ENCODE results near the gene EPO.
A peak's percentile ranks its signal among the peaks of the same experiment; 100 is the strongest.
"Not testable (repeated sequence)": the region's sequence is repeated elsewhere in the genome, so short reads cannot be mapped to it uniquely, and the experiment has no call there.

Gene EPO

DNA sequence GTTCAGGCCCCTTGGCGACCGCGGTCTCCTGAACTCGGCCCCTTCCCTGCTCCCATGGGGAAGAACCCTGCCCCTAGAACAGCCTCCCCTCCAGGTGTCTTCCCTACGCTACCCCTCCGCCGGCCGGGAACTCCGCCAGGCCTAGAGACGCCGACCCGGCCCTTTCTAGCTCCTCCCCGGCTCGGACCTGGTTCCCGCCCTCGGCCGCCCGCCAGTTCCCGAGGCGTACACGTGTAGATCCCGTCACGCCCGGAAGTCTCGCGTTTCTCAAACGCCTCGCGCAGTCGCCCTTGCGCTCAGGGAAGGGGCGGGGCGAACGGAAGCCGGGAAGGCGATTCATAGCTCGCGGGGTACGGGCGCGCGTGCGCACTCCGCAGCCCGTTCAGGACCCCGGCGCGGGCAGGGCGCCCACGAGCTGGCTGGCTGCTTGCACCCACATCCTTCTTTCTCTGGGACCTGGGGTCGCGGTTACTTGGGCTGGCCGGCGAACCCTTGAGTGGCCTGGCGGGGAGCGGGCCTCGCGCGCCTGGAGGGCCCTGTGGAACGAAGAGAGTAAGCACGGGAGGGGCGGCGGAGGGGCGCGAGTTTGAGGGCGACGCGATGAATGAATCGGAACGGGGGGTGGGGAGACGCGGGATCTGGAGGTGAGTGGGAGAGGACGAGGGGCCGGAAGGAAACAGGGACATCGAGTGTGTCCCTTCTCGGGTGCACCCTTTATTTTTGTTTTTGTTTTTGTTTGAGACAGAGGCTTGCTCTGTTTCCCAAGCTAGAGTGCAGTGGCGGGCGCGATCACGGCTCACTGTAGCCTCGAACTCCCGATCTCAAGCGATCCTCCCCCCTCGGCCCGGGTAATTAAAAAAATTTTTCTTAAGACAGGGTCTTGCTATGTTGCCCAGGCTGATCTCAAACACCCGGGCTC is 14.3 kb upstream of the EPO start, which contains the start of gene POP7:
Gene POP7 (plus strand): TSS at position 369 of the 919 bp plus-strand sequence. CDS start 710 bp downstream, outside the sequence.
- DNase-seq, result peak; percentile 90

DNA sequence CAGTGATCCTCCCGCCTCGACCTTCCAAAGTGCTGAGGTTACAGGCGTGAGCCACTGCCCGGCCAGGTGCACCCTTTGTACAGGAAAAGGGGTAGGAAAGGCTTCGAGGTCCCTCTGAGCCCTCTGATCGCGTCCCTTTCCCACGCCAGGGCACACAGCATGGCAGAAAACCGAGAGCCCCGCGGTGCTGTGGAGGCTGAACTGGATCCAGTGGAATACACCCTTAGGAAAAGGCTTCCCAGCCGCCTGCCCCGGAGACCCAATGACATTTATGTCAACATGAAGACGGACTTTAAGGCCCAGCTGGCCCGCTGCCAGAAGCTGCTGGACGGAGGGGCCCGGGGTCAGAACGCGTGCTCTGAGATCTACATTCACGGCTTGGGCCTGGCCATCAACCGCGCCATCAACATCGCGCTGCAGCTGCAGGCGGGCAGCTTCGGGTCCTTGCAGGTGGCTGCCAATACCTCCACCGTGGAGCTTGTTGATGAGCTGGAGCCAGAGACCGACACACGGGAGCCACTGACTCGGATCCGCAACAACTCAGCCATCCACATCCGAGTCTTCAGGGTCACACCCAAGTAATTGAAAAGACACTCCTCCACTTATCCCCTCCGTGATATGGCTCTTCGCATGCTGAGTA is 13.5 kb upstream of the EPO start:
- no peak for DNase-seq

- DNase-seq, result no peak
These were observed 11.9 kb upstream of the EPO start for GRCh38 chr7:100708395-100708794.

- DNase-seq, result no peak
These were observed 9.8 kb upstream of the EPO start for GRCh38 chr7:100710452-100710851.

- no peak for DNase-seq
These were observed 8.9 kb upstream of the EPO start for GRCh38 chr7:100711369-100711768.

DNA sequence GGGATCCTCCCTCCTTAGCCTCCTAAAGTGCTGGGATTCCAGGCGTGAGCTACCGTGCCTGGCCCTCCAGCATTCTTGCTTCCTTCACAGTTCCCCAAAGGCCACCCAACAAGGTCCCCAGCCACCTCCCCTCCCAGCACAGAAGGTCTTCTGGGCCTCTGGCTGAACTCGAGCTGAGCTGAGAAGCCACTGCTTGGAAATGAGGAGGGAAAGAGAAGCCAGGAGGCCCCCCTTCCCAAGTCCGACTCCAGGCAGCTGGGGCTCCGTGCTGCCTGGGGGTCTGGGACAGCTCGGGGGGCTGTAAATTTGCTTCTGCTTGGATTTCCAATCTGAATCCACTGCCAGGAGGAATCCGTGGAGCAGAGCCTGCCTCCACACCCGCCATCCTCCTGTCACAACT is 5.5 kb upstream of the EPO start:
- no peak for DNase-seq

DNA sequence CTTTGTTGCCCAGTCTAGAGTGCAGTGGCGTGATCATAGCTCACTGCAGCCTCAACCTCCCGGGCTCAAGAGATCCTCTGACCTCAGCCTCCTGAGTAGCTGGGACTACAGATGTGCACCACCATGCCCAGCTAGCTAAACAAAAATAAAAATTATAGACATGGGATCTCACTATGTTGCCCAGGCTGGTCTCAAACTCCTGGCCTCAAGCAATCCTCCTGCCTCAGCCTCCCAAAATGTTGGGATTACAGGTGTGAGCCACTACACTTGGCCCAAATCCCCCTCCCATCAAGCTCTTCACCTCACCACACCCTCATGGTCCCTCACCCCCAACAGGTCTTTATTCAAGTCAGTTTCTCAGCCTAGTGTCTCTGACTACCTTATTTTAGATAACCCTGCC is 3.2 kb upstream of the EPO start:
- DNase-seq, result not testable (repeated sequence)

GRCh38 chr7:100719523-100720278 is 567 bp upstream of the EPO start:
- no peak for DNase-seq

DNA sequence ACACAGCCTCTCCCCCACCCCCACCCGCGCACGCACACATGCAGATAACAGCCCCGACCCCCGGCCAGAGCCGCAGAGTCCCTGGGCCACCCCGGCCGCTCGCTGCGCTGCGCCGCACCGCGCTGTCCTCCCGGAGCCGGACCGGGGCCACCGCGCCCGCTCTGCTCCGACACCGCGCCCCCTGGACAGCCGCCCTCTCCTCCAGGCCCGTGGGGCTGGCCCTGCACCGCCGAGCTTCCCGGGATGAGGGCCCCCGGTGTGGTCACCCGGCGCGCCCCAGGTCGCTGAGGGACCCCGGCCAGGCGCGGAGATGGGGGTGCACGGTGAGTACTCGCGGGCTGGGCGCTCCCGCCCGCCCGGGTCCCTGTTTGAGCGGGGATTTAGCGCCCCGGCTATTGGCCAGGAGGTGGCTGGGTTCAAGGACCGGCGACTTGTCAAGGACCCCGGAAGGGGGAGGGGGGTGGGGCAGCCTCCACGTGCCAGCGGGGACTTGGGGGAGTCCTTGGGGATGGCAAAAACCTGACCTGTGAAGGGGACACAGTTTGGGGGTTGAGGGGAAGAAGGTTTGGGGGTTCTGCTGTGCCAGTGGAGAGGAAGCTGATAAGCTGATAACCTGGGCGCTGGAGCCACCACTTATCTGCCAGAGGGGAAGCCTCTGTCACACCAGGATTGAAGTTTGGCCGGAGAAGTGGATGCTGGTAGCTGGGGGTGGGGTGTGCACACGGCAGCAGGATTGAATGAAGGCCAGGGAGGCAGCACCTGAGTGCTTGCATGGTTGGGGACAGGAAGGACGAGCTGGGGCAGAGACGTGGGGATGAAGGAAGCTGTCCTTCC is 620 bp downstream of the EPO start:
- no peak for DNase-seq

- no peak for DNase-seq
These were observed 1.2 kb downstream of the EPO start for GRCh38 chr7:100721505-100721812.

DNA sequence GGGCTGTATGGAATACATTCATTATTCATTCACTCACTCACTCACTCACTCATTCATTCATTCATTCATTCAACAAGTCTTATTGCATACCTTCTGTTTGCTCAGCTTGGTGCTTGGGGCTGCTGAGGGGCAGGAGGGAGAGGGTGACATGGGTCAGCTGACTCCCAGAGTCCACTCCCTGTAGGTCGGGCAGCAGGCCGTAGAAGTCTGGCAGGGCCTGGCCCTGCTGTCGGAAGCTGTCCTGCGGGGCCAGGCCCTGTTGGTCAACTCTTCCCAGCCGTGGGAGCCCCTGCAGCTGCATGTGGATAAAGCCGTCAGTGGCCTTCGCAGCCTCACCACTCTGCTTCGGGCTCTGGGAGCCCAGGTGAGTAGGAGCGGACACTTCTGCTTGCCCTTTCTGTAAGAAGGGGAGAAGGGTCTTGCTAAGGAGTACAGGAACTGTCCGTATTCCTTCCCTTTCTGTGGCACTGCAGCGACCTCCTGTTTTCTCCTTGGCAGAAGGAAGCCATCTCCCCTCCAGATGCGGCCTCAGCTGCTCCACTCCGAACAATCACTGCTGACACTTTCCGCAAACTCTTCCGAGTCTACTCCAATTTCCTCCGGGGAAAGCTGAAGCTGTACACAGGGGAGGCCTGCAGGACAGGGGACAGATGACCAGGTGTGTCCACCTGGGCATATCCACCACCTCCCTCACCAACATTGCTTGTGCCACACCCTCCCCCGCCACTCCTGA is 2.4 kb downstream of the EPO start:
- DNase-seq, result no peak

DNA sequence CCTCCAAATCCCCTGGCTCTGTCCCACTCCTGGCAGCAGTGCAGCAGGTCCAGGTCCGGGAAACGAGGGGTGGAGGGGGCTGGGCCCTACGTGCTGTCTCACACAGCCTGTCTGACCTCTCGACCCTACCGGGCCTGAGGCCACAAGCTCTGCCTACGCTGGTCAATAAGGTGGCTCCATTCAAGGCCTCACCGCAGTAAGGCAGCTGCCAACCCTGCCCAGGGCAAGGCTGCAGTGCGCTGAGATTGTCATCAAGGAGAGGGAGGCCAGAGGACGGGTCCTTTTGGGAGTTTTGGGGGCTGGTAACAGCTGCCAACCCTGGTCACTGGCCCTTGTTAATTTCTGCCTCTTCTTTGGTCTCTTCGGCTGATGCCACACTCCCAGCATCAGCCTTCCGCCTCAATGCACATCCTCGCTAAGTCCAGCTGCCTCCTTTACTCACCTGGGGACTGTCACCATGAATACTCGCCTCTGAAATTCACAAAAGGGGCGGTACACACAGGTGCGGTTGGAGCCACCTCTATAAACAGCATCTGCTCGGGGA is 3.5 kb downstream of the EPO start:
- DNase-seq, result no peak

DNA sequence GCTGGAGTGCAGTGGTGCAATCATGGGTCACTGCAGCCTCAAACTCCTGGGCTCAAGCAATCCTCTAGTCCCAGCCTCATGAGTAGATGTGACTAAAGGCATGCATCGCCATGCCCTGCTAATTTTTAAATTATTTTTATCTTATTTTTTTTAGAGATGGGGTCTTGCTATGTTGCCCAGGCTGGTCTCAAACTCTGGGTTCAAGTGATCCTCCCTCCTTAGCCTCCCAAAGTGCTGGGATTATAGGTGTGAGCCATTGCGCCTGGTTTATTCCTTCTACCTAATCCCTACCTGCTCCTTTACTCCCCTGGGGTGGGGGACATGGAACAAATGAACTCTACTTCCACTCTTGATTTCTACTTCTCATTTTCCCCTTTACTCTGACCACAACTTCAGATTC is 4.1 kb downstream of the EPO start:
- not testable (repeated sequence) for DNase-seq

- DNase-seq, result no peak
These were observed 6.9 kb downstream of the EPO start for GRCh38 chr7:100726996-100727761.

- no peak for DNase-seq
These were observed 7.9 kb downstream of the EPO start for GRCh38 chr7:100728196-100728595.

GRCh38 chr7:100730136-100730800 is 10.0 kb downstream of the EPO start:
- DNase-seq, result no peak

DNA sequence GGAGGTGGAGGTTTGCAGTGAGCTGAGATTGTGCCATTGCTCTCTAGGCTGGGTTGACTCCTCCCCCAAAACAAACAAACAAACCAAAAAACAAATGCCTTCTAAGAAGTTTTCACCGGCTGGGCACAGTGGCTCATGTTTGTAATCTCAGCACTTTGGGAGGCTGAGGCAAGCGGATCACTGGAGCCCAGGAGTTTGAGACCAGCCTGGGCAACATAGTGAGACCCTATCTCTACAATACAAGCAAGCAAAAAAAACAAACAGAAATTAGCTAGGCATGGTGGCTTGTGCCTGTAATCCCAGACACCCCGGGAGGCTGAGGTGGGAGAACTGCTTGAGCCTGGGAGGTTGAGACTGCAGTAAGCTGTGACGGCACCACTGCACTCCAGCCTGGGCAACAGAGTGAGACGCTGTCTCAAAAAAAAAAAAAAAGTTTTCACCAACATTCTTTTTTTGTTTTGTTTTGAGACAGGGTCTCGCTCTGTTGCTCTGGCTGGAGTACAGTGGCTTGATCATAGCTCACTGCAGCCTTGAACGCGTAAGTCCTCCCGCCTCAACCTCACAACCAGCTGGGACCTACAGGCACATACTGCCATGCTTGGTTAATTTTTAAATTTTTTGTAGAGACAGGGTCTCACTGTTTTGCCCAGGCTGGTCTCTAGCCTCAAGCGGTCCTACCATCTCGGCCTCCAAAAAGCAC is 11.8 kb downstream of the EPO start:
- no peak for DNase-seq

DNA sequence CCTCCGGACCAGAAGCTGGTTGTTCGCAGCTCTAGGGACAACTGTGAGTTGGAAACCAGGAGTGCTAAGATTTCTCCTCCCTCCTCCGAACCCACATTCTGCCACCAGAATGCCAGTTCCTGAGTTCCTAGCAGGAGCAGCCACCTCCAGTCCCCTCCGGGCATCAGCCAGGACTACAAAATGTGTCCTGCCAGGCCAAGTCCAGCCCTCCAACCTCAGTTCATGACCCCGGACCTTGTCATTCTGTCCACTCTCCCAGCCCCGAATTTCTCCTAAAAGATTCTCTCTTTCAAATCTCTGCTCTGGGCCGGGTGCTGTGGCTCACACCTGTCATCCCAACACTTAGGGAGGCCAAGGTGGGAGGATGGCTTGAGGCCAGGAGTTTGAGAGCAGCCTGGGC is 15.5 kb downstream of the EPO start:
- DNase-seq, result no peak

DNA sequence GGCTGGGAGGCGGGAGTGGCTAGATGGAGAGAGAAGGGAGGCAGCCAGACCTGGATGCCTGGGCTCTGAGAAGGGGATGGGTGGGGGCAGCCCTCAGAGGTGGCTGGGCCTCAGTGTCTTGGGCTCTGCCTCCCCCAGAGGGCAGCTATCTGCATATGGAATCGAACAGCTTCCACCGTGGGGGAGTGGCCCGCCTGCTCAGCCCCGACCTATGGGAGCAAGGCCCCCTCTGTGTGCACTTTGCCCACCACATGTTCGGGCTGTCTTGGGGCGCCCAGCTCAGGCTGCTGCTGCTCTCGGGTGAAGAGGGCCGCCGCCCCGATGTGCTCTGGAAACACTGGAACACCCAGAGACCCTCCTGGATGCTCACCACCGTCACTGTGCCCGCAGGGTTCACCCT is 16.4 kb downstream of the EPO start:
- DNase-seq, result no peak

DNA sequence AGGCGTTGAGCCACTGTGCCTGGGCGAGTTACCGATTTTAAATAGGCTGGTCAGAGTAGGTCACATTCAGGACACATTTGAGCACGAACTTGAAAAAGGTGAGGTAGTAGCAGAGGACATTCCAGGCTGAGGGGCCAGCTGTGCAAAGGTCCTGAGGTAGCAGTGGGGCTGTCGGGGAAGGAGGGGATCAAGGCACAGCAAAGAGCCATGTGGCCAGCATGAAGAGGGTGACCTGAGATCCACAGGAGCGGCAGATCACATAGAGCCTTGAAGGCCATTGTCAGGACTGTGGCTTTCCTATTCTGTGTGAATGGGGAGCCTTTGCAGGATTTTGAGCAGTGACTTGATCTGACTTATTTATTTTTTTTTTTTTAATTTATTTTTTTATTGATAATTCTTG is 19.7 kb downstream of the EPO start:
- DNase-seq, result no peak

All from cortex of kidney (tissue), 1 donor.